Stimulated activated CD4-positive, alpha-beta T cell treated with anti-CD3 and anti-CD28 coated beads, Interleukin-4, amount 100 ng/mL, for 24 hours (primary cell): Measurements from ENCODE around the gene MED25.

ENCODE experiments used
- DNase-seq: peaks from one replicate; pipeline ENCODE4 v3.0.0-alpha.2; 2020

The MED25 gene

GRCh38 chr19:49847731-49848696 lies 29.9 kb downstream of the MED25 start:
- DNase-seq = no peak

GRCh38 chr19:49848938-49849337 lies 30.8 kb downstream of the MED25 start:
- DNase-seq = no peak

- DNase-seq = no peak
These were observed 31.5 kb downstream of the MED25 start for GRCh38 chr19:49849433-49850220.

GRCh38 chr19:49850221-49850486 lies 32.1 kb downstream of the MED25 start:
- DNase-seq = no peak

- peak; percentile 88 for DNase-seq
These were observed 32.6 kb downstream of the MED25 start, which contains the start of gene PTOV1 for GRCh38 chr19:49850487-49851342. Gene PTOV1 (plus strand): TSS chr19:49851159.

GRCh38 chr19:49851456-49852259 lies 33.6 kb downstream of the MED25 start:
- DNase-seq = peak; percentile 32

GRCh38 chr19:49852631-49853126 lies 34.6 kb downstream of the MED25 start:
- no peak for DNase-seq

GRCh38 chr19:49853852-49854377 lies 35.8 kb downstream of the MED25 start:
- DNase-seq = no peak

GRCh38 chr19:49854378-49855263 lies 36.5 kb downstream of the MED25 start:
- no peak for DNase-seq

- no peak for DNase-seq
These were observed 37.2 kb downstream of the MED25 start for GRCh38 chr19:49855277-49855675.

- no peak for DNase-seq
These were observed 37.8 kb downstream of the MED25 start for GRCh38 chr19:49855676-49856573.

GRCh38 chr19:49856574-49857021 lies 38.5 kb downstream of the MED25 start:
- DNase-seq = no peak

- no peak for DNase-seq
These were observed 39.2 kb downstream of the MED25 start for GRCh38 chr19:49857061-49857837.

GRCh38 chr19:49857838-49858087 lies 39.7 kb downstream of the MED25 start:
- DNase-seq = no peak

GRCh38 chr19:49858088-49858985 lies 40.2 kb downstream of the MED25 start:
- no peak for DNase-seq

- DNase-seq = no peak
These were observed 41.7 kb downstream of the MED25 start for GRCh38 chr19:49859682-49860335.
